Measurements from ENCODE around the gene PCDHB1. TPM values are rescaled to one million over a fixed set of nuclear protein-coding genes. Genes with fewer than 3 reads are reported as not detected.

The PCDHB1 gene
- total RNA-seq: not detected in 2 replicates

DNA sequence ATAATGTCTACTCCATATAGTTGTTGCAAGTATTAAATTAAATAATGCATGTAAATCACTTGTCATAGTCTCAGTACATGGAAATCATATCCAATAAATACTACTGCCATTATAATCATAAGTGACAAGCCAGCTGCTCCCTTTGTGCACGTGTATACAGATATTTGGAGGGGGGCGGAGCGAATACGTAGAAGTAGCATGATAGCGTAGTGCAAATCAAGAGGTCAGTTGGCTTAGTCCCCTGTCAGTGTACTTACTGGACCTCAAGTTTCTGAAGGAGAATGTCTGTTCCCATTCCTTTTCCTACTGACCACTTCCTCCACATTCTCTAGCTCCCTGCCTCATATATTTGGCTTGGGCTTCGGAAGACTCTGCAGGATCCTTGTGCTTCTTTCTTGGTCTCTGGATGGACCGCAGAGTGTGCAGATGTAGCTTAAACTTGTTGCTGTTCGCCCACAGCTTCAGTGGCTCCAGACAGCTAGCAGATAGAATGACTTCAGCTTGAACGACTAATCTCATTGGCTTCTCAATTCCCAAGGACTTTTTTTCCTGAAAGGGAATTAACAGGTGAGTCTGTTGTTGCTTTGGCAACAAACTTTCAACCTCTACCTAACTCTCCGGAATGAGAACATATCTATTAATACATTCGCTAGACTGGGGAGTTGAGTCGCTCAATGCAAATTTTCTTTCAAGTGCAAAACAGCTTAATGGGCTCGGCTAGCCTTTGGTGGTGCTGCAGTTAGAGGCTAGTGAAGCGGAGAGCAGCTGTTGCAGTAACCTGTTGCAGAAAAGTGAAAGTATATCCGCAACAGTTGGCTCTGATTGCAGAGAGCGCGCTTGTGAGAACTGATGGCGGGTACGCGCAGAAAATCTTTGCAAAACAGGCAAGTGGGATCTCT is at the start of gene PCDHB1:
PCDHB1 (plus strand) TSS at position 753 of the 899 bp plus-strand sequence; CDS start at position 850, 97 bp downstream.
- intact Hi-C loops (cut with micrococcal nuclease): no loop called here
- ChIA-PET CTCF (no interaction called here), POLR2A (no interaction called here)
- Mint-ChIP-seq H3K4me1 (peaks cover 3% of the 10 kb centered on the region), H3K9me3 (peaks cover 4% of the 10 kb centered on the region), H3K4me3 (peak within 1 kb of the TSS; percentile 11), H3K36me3 (ENCODE audit: low read depth) (no peaks in the 10 kb centered on the region), H3K27me3 (peaks cover 22% of the 10 kb centered on the region), H3K27ac (no peak within 1 kb of the TSS)
- ATAC-seq (ENCODE audit: low read depth): no peak
- DNase-seq: no peak
- no peak for TF ChIP-seq CTCF (IDR thresholded peaks at IDR 0.05)

DNA sequence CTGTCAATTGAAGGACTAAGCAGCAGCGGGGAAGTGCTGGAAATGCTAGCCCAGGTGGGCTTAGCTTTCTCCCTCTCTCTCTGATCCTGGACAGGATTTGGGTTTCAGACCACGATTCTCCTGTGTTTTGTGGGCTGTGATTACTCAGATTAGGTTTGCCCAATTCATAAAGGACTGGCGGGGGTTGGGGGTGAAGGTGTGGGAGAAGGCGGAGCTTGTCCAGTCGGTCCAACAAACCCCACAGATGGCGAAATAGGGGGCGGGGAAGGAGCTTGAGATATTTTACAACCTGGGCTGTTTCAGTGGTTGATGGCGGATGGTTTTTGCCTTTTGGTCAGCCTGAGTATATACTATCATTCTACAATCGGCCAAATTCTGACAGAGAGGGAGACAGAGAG is 49.7 kb upstream of the PCDHB1 start:
- no peak for DNase-seq
- Mint-ChIP-seq H3K27ac (no peak overlapping the region), H3K9me3 (no peaks in the 10 kb centered on the region), H3K36me3 (ENCODE audit: low read depth) (no peaks in the 10 kb centered on the region), H3K4me1 (peaks cover 1% of the 10 kb centered on the region), H3K4me3 (no peak overlapping the region), H3K27me3 (peaks cover 21% of the 10 kb centered on the region)
- intact Hi-C loops (cut with micrococcal nuclease): no loop called here
- ATAC-seq (ENCODE audit: low read depth): no peak
- ChIA-PET POLR2A (no interaction called here), CTCF (no interaction called here)
- TF ChIP-seq CTCF (IDR thresholded peaks at IDR 0.05): no peak

GRCh38 chr5:141001844-141002604 is 49.1 kb upstream of the PCDHB1 start:
- Mint-ChIP-seq H3K27ac (no peak overlapping the region), H3K36me3 (ENCODE audit: low read depth) (no peaks in the 10 kb centered on the region), H3K9me3 (no peaks in the 10 kb centered on the region), H3K27me3 (peaks cover 21% of the 10 kb centered on the region), H3K4me3 (no peak overlapping the region), H3K4me1 (peaks cover 1% of the 10 kb centered on the region)
- POLR2A ChIA-PET: no interaction called here
- TF ChIP-seq CTCF (IDR thresholded peaks at IDR 0.05): no peak
- CTCF ChIA-PET: no interaction called here
- no peak for DNase-seq
- intact Hi-C loops (cut with micrococcal nuclease): no loop called here
- ATAC-seq (ENCODE audit: low read depth): no peak

- H3K27ac Mint-ChIP-seq: no peak overlapping the region
- CTCF ChIA-PET: no interaction called here
- H3K9me3 Mint-ChIP-seq: no peaks in the 10 kb centered on the region
- no peak for DNase-seq
- ATAC-seq (ENCODE audit: low read depth): no peak
- no peak for TF ChIP-seq CTCF (IDR thresholded peaks at IDR 0.05)
- no peaks in the 10 kb centered on the region for H3K36me3 Mint-ChIP-seq (ENCODE audit: low read depth)
- no peak overlapping the region for H3K4me3 Mint-ChIP-seq
- H3K4me1 Mint-ChIP-seq: peaks cover 1% of the 10 kb centered on the region
- POLR2A ChIA-PET: no interaction called here
- H3K27me3 Mint-ChIP-seq: peaks cover 21% of the 10 kb centered on the region
- intact Hi-C loops (cut with micrococcal nuclease): no loop called here
Observed at GRCh38 chr5:141002605-141002965, 48.6 kb upstream of the PCDHB1 start.

- ATAC-seq (ENCODE audit: low read depth): no peak
- no peaks in the 10 kb centered on the region for H3K36me3 Mint-ChIP-seq (ENCODE audit: low read depth)
- ChIA-PET CTCF (no interaction called here), POLR2A (no interaction called here)
- peaks cover 1% of the 10 kb centered on the region for H3K4me1 Mint-ChIP-seq
- H3K4me3 Mint-ChIP-seq: no peak overlapping the region
- TF ChIP-seq CTCF (IDR thresholded peaks at IDR 0.05): no peak
- DNase-seq: no peak
- H3K27ac Mint-ChIP-seq: no peak overlapping the region
- intact Hi-C loops (cut with micrococcal nuclease): no loop called here
- peaks cover 21% of the 10 kb centered on the region for H3K27me3 Mint-ChIP-seq
- H3K9me3 Mint-ChIP-seq: no peaks in the 10 kb centered on the region
Observed at GRCh38 chr5:141003031-141003430, 48.1 kb upstream of the PCDHB1 start.
